GM12878 (cell line): Measurements from ENCODE around the gene TBC1D32.

Source experiments
- EP300 ChIP-seq, 2 experiments: fragments of 150-350 bp in 1 of 2; IDR thresholded peaks; 2 replicates each; pipeline ENCODE4 v1.6.1; 2011 to 2012; ENCODE audit warnings: low read depth in 2 of 2, low read length in 2 of 2, borderline replicate concordance in 1 of 2, improper control_type of control experiment in 1 of 2, inconsistent platforms in 1 of 2; ENCODE audit not compliant: control insufficient read depth in 1 of 2
- EZH2 ChIP-seq: IDR thresholded peaks from 2 replicates; pipeline ENCODE4 v1.6.1; 2012; ENCODE audit warnings: low read depth, mild to moderate bottlenecking, control low read depth, inconsistent platforms, low read length, borderline replicate concordance; ENCODE audit not compliant: control insufficient read depth
- GATAD2B ChIP-seq: fragments of 450-650 bp; conservative IDR thresholded peaks from 2 replicates; pipeline ENCODE4 v1.6.1; 2017; ENCODE audit warnings: low read depth, mild to moderate bottlenecking, moderate library complexity
- JUND ChIP-seq: IDR thresholded peaks from 2 replicates; pipeline ENCODE4 v1.6.1; 2012; ENCODE audit warnings: low read depth, mild to moderate bottlenecking, low read length, improper control_type of control experiment, moderate library complexity
- MEF2B ChIP-seq: fragments of 450-650 bp; IDR thresholded peaks from 2 replicates; pipeline ENCODE4 v1.6.1; 2018; ENCODE audit warnings: mild to moderate bottlenecking, moderate library complexity; ENCODE audit not compliant: partially characterized antibody, poor library complexity, severe bottlenecking
- NFXL1 ChIP-seq: fragments of 450-650 bp; IDR thresholded peaks from 2 replicates; pipeline ENCODE4 v1.6.1; 2017; ENCODE audit warnings: antibody characterized with exemption, mild to moderate bottlenecking, borderline replicate concordance
- RAD21 ChIP-seq: IDR thresholded peaks from 2 replicates; pipeline ENCODE4 v1.6.1; 2011; ENCODE audit warnings: mild to moderate bottlenecking, low read depth, low read length, moderate library complexity; ENCODE audit not compliant: insufficient read depth
- SMC3 ChIP-seq: IDR thresholded peaks from 2 replicates; pipeline ENCODE4 v1.6.1; 2011; ENCODE audit warnings: low read length, improper control_type of control experiment, borderline replicate concordance
- TF ChIP-seq, protein P1 (sequence below): IDR thresholded peaks from 2 replicates; pipeline ENCODE4 v1.6.1; 2012; ENCODE audit warnings: mild to moderate bottlenecking, low read depth, low read length
- TF ChIP-seq, protein P2 (sequence below), 3 experiments: IDR thresholded peaks in 2 of 3; conservative IDR thresholded peaks in 1 of 3; 2 replicates each; pipeline ENCODE4 v1.5.1; 2011; ENCODE audit warnings: low read depth in 3 of 3, low read length in 3 of 3, mild to moderate bottlenecking in 3 of 3, control low read depth in 2 of 3, moderate library complexity in 2 of 3, inconsistent platforms in 1 of 3, mixed read lengths in 1 of 3; ENCODE audit not compliant: control insufficient read depth in 2 of 3, insufficient read depth in 1 of 3; ENCODE audit errors: extremely low read depth in 1 of 3
- TF ChIP-seq, protein P3 (sequence below): fragments of 450-650 bp; IDR thresholded peaks from 2 replicates; pipeline ENCODE4 v1.6.1; 2017; ENCODE audit warnings: mild to moderate bottlenecking, moderate library complexity
- TF ChIP-seq, protein P4 (sequence below): IDR thresholded peaks from 2 replicates; pipeline ENCODE4 v1.6.1; 2011; ENCODE audit warnings: borderline replicate concordance, low read depth, mild to moderate bottlenecking, moderate library complexity, mixed read lengths, low read length; ENCODE audit not compliant: insufficient read depth; ENCODE audit errors: extremely low read length
- TF ChIP-seq, protein P5 (sequence below): IDR thresholded peaks from 2 replicates; pipeline ENCODE4 v1.6.1; 2012; ENCODE audit warnings: low read length, inconsistent platforms
- TF ChIP-seq, protein P6 (sequence below): IDR thresholded peaks from 2 replicates; pipeline ENCODE4 v1.6.1; 2012; ENCODE audit warnings: low read depth, low read length, improper control_type of control experiment

DNA sequence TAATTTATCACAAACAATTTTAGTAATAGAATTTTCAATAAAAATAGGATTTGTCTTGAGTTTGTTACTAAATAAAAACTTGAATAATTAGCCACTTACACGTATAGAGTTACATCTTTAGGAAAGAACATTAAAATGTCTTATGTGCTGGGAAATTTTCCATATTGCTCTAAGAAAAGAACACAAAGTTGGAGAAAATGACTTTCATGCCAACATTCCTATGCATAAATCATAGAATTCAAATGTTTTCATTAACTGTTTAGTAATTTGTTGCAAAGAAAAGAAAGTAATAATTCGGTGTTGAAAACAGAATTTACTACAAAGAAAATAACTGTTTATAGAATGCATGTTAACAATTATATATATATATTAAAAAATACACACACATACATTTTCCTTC, 4.7 kb upstream of the TBC1D32 start:
- TF ChIP-seq, protein P1, sequence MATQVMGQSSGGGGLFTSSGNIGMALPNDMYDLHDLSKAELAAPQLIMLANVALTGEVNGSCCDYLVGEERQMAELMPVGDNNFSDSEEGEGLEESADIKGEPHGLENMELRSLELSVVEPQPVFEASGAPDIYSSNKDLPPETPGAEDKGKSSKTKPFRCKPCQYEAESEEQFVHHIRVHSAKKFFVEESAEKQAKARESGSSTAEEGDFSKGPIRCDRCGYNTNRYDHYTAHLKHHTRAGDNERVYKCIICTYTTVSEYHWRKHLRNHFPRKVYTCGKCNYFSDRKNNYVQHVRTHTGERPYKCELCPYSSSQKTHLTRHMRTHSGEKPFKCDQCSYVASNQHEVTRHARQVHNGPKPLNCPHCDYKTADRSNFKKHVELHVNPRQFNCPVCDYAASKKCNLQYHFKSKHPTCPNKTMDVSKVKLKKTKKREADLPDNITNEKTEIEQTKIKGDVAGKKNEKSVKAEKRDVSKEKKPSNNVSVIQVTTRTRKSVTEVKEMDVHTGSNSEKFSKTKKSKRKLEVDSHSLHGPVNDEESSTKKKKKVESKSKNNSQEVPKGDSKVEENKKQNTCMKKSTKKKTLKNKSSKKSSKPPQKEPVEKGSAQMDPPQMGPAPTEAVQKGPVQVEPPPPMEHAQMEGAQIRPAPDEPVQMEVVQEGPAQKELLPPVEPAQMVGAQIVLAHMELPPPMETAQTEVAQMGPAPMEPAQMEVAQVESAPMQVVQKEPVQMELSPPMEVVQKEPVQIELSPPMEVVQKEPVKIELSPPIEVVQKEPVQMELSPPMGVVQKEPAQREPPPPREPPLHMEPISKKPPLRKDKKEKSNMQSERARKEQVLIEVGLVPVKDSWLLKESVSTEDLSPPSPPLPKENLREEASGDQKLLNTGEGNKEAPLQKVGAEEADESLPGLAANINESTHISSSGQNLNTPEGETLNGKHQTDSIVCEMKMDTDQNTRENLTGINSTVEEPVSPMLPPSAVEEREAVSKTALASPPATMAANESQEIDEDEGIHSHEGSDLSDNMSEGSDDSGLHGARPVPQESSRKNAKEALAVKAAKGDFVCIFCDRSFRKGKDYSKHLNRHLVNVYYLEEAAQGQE = no peak
- TF ChIP-seq, protein P2, sequence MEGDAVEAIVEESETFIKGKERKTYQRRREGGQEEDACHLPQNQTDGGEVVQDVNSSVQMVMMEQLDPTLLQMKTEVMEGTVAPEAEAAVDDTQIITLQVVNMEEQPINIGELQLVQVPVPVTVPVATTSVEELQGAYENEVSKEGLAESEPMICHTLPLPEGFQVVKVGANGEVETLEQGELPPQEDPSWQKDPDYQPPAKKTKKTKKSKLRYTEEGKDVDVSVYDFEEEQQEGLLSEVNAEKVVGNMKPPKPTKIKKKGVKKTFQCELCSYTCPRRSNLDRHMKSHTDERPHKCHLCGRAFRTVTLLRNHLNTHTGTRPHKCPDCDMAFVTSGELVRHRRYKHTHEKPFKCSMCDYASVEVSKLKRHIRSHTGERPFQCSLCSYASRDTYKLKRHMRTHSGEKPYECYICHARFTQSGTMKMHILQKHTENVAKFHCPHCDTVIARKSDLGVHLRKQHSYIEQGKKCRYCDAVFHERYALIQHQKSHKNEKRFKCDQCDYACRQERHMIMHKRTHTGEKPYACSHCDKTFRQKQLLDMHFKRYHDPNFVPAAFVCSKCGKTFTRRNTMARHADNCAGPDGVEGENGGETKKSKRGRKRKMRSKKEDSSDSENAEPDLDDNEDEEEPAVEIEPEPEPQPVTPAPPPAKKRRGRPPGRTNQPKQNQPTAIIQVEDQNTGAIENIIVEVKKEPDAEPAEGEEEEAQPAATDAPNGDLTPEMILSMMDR (IDR thresholded peaks at IDR 0.05 in 2 of 3, conservative IDR thresholded peaks at IDR 0.05 in 1 of 3; ENCODE audit: control insufficient read depth in 2 of 3, extremely low read depth in 1 of 3, insufficient read depth in 1 of 3, low read depth in 3 of 3, low read length in 3 of 3) = no peak
- TF ChIP-seq SMC3 (no peak), EP300 (IDR thresholded peaks at IDR 0.05; ENCODE audit: borderline replicate concordance in 1 of 2, control insufficient read depth in 1 of 2, low read depth in 2 of 2, low read length in 2 of 2) (no peak), NFXL1 (no peak), JUND (no peak), GATAD2B (no peak), MEF2B (no peak), RAD21 (no peak), EZH2 (no peak)
- TF ChIP-seq, protein P3, sequence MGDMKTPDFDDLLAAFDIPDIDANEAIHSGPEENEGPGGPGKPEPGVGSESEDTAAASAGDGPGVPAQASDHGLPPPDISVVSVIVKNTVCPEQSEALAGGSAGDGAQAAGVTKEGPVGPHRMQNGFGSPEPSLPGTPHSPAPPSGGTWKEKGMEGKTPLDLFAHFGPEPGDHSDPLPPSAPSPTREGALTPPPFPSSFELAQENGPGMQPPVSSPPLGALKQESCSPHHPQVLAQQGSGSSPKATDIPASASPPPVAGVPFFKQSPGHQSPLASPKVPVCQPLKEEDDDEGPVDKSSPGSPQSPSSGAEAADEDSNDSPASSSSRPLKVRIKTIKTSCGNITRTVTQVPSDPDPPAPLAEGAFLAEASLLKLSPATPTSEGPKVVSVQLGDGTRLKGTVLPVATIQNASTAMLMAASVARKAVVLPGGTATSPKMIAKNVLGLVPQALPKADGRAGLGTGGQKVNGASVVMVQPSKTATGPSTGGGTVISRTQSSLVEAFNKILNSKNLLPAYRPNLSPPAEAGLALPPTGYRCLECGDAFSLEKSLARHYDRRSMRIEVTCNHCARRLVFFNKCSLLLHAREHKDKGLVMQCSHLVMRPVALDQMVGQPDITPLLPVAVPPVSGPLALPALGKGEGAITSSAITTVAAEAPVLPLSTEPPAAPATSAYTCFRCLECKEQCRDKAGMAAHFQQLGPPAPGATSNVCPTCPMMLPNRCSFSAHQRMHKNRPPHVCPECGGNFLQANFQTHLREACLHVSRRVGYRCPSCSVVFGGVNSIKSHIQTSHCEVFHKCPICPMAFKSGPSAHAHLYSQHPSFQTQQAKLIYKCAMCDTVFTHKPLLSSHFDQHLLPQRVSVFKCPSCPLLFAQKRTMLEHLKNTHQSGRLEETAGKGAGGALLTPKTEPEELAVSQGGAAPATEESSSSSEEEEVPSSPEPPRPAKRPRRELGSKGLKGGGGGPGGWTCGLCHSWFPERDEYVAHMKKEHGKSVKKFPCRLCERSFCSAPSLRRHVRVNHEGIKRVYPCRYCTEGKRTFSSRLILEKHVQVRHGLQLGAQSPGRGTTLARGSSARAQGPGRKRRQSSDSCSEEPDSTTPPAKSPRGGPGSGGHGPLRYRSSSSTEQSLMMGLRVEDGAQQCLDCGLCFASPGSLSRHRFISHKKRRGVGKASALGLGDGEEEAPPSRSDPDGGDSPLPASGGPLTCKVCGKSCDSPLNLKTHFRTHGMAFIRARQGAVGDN = no peak
- TF ChIP-seq, protein P4, sequence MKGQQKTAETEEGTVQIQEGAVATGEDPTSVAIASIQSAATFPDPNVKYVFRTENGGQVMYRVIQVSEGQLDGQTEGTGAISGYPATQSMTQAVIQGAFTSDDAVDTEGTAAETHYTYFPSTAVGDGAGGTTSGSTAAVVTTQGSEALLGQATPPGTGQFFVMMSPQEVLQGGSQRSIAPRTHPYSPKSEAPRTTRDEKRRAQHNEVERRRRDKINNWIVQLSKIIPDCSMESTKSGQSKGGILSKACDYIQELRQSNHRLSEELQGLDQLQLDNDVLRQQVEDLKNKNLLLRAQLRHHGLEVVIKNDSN = no peak
- TF ChIP-seq, protein P5, sequence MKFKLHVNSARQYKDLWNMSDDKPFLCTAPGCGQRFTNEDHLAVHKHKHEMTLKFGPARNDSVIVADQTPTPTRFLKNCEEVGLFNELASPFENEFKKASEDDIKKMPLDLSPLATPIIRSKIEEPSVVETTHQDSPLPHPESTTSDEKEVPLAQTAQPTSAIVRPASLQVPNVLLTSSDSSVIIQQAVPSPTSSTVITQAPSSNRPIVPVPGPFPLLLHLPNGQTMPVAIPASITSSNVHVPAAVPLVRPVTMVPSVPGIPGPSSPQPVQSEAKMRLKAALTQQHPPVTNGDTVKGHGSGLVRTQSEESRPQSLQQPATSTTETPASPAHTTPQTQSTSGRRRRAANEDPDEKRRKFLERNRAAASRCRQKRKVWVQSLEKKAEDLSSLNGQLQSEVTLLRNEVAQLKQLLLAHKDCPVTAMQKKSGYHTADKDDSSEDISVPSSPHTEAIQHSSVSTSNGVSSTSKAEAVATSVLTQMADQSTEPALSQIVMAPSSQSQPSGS = no peak
- TF ChIP-seq, protein P6, sequence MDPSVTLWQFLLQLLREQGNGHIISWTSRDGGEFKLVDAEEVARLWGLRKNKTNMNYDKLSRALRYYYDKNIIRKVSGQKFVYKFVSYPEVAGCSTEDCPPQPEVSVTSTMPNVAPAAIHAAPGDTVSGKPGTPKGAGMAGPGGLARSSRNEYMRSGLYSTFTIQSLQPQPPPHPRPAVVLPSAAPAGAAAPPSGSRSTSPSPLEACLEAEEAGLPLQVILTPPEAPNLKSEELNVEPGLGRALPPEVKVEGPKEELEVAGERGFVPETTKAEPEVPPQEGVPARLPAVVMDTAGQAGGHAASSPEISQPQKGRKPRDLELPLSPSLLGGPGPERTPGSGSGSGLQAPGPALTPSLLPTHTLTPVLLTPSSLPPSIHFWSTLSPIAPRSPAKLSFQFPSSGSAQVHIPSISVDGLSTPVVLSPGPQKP = no peak
